ENCODE results near the gene SREBF1.

SREBF1 gene

GRCh38 chr17:17840751-17841591 lies 4.2 kb upstream of the SREBF1 start:
- no peak for DNase-seq (ENCODE audit: low read depth)

- peak; percentile 49 for DNase-seq (ENCODE audit: low read depth)
Measured at GRCh38 chr17:17839791-17840707, 3.3 kb upstream of the SREBF1 start.

- DNase-seq (ENCODE audit: low read depth), result no peak
Measured at GRCh38 chr17:17837966-17838962, 1.5 kb upstream of the SREBF1 start.

GRCh38 chr17:17837380-17837821 lies 615 bp upstream of the SREBF1 start:
- no peak for DNase-seq (ENCODE audit: low read depth)

- DNase-seq (ENCODE audit: low read depth), result peak; percentile 94
Measured at GRCh38 chr17:17836250-17836817, 452 bp downstream of the SREBF1 start.

GRCh38 chr17:17835415-17836249 lies 1.2 kb downstream of the SREBF1 start:
- DNase-seq (ENCODE audit: low read depth), result no peak

- DNase-seq (ENCODE audit: low read depth), result no peak
Measured at GRCh38 chr17:17834974-17835373, 1.8 kb downstream of the SREBF1 start.

- DNase-seq (ENCODE audit: low read depth), result no peak
Measured at GRCh38 chr17:17833658-17834357, 3.0 kb downstream of the SREBF1 start.

GRCh38 chr17:17832032-17832363 lies 4.8 kb downstream of the SREBF1 start:
- no peak for DNase-seq (ENCODE audit: low read depth)

GRCh38 chr17:17831208-17832031 lies 5.4 kb downstream of the SREBF1 start:
- no peak for DNase-seq (ENCODE audit: low read depth)

GRCh38 chr17:17830740-17831207 lies 6.0 kb downstream of the SREBF1 start:
- no peak for DNase-seq (ENCODE audit: low read depth)

GRCh38 chr17:17830269-17830567 lies 6.6 kb downstream of the SREBF1 start:
- DNase-seq (ENCODE audit: low read depth), result no peak

GRCh38 chr17:17827826-17828621 lies 8.8 kb downstream of the SREBF1 start:
- no peak for DNase-seq (ENCODE audit: low read depth)

- DNase-seq (ENCODE audit: low read depth), result no peak
Measured at GRCh38 chr17:17826942-17827785, 9.6 kb downstream of the SREBF1 start.

GRCh38 chr17:17826342-17826713 lies 10.5 kb downstream of the SREBF1 start:
- DNase-seq (ENCODE audit: low read depth), result no peak

GRCh38 chr17:17824783-17825614 lies 11.8 kb downstream of the SREBF1 start:
- no peak for DNase-seq (ENCODE audit: low read depth)
